GM21786 (cell line): ENCODE results near the gene ANGPT4.

ENCODE experiments used
- ATAC-seq: cut with Tn5 transposase; IDR thresholded peaks from one replicate; pipeline ENCODE4 v1.9.1; 2021; ENCODE audit not compliant: unreplicated experiment

The ANGPT4 gene

DNA sequence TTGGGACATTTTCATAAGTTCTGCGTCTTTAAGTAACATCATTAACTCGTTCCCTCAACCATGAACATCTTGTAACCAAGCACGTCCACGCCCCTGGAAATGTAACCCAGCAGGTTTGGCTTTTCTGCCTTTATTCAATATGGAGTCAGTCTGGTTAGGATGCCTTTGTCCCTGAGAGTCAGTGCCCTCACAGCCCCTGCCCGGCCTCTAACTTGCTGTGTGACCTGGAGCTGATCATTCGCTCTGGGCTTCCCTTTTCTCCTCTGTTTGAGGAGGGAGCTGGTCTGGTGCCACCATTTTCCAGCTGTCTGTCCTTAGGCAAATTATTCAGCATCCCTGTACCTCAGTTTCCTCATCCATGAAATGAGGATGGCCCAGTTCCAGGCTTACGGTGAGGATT lies 26.5 kb upstream of the ANGPT4 start:
- ATAC-seq: no peak

DNA sequence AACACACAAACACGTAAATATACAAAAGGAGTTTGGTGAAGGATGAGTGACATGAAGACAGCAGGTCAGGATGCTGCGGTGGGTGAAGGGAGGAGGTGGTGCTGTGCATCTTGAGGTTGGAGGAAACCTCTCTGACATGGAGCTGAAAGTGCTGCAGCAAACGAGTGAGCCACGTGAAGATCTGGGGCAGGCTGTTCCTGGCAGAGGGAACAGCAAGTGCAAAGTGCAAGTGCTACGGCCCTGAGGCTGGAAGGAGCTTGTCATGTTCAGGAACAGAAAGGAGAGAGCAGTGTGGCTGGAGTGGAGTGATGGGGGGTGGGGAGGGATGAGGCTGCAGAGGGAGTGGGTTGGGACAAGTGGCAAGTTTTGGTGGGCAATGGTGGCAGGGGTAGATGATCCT lies 24.8 kb upstream of the ANGPT4 start:
- no peak for ATAC-seq

DNA sequence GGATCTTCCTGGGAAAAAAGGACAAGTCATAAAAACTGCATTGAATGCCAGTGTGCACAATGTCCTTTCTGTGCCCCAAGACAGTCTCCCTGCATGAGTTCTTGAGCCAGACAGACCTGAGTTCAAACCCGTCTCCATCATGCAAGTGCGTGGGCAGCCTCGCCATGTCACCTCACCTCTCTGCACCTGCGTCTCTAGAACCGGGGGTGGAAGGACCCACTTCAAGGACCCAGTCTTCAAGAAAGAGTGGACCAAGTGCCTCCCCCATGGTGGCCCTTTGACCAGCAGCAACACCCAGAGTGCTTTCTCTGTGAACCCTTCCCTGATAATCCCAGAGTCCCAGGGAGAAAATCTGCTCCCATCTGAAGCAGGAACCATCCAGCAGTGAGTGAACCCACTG lies 23.5 kb upstream of the ANGPT4 start:
- no peak for ATAC-seq

DNA sequence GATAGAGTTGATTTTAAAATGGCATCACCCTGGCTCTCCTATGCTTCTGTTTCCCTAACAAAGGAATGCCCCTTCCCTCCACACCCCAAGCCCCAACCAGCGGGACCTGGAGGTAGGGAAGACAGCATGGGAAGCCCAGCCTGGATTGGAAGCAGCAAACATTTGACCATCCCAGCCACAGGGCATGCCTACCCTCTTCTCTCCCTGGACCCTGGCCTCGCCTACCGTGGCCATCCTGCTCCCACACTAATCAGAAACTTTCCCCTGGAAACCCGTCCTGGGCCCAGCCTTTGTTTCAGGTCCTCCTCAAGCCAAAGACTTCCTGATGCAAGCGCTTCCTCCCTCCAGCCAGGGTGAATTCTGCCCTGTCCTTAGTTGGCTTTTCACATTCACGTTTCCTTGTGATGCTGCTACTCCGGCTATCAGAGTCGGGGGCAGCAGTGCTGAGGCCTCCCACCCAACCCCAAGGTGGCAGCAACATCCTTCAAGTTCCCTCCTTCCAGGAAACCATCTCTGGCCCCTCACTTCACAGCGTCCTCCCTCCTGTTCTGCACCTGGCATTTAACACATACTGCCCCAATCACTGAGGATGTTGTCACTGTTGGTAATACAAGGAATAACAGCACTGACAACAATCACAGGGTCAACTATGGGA lies 18.2 kb upstream of the ANGPT4 start:
- ATAC-seq: no peak

DNA sequence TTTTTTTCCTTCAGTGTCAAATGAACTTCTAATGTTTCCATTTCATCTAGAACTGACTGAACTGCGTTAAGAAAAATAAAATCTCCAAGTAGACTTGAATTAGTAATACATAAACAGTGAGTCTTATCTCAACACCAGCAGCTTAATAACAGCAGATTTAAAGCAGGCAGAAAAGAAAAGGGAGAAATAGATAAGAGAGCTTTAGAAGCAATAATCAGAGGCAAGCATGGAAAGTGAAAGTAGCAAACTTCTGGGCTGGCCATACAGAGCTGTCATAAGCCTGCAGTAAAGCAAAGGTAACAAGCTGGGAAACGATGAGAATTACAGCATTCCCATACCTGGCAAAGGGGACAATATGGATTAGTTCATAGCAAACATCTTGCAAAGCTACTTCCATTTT lies 16.9 kb upstream of the ANGPT4 start:
- no peak for ATAC-seq

DNA sequence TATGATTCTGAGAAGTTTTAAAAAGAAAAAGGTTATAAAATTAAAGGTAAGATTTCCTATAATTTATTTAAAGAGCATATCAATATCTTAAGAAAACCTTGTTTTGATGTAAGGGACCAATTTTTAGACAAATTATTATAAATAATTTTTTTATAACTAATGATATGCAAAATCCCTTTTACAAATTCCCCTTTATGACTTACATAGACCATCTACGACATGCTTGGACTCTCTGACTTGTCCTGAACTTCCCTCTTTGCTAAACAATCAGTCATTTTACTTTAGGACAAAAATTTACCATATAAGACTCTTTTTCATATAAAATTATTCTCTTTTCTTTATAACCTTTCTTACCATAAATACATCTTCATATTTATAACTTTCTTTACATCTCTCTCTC lies 15.3 kb upstream of the ANGPT4 start:
- ATAC-seq: no peak

DNA sequence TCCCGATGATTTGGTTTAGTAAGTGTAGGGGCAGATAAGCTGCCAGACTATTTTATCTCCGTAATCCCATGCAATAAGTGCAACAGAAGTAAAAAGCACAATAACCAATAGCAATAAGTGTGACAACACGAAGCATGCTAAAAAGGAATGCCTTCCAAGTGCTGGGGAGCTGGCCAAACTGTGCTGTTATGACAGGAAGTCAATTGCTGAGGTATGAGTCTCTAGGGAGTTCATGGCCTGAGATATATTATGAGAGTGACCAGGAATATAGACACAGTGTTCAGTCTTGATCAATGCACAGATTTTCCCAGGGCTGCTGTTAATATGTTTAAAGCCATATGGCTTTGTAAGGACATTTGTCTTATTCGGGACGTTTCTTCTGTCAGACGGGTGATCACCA lies 10.5 kb upstream of the ANGPT4 start:
- no peak for ATAC-seq

DNA sequence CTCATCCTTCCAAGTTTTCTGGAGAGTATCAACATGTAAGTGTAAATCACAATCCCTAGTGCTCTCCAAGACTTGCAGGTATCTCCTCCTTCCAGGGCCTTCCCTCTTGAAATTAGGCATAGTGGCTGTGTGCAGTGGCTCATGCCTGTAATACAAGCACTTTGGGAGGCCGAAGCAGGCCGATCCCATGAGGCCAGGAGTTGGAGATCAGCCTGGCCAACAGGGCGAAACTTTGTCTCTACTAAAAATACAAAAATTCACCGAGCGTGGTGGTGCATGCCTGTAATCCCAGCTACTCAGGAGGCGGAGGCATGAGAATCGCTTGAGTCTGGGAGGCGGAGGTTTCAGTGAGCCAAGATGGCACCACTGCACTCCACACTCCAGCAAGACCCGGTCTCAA lies 9.4 kb upstream of the ANGPT4 start:
- no peak for ATAC-seq

DNA sequence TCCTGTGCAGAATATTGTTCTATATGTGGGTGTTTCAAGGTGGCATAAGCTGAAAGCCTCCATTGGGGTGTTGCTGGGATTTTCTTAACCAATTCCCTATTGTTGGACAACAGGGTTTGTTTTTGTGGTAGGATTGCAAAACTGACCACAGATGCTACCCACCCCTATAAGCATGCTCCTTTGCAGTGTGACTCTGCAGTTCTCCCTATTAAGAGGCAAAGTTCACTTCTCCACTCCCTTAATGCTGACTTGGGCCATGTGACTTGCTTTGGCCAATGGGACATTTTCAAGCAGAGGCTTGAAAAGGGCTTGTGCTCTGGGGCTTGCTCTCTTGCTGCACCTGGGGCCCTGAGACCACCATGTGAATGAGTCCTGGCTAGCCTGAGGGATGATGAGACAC lies 8.5 kb upstream of the ANGPT4 start:
- no peak for ATAC-seq

DNA sequence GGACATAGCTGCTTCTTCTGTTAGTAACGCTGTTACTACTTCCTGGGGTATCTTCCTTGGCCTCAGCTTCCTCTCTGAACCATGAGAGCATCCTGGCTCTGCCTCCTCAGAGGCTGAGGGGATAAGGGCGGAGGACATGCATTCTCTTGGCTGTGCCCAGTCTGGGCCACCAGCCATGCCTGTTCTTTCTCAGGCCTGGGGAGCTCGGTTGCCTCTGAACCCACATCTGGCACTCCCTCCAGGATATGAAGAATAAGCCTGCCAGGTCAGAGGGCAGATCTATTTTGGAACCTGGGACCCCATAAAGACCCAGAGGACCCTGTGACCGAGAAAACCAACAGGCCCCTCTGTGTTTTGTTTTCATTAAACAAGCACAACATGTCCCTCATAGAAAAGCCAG lies 6.6 kb upstream of the ANGPT4 start:
- no peak for ATAC-seq

DNA sequence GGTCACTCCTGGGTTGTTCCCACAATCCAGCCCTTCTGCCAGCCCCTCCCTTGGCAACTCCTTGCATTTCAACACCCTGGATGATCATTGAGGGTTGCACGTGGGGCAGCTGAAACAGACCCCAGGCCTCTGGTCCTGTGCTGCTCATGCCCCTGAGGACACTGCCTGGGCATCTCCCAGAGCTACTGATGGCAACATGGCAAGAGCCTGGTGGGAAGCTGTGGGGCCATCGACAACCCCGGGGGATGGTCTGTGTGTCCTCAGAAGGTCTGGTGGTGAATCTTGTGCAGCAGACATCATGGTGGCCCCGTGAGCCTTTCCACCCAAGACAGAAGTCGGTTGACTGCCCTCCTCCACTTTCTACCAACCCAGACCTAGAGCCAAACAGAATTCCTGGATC lies 4.9 kb upstream of the ANGPT4 start:
- no peak for ATAC-seq

DNA sequence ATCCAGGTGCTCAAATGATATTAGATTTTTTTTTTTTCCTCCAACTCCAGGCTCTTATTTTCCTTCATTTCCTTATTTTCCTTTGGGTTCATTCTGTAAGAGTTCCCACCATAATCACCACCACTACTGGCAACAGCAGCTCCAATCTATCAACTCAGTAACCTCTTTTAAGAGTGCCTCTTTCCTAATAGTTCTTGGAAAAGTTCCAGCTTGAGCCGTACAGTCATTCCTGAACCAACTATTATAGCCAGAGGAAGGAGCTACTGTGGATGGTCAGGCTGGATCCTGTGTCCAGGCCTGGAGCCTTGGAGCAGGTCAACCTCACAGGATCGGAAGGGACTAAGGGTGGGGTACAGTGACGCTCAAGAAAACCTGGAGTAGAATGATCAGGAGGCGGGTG lies 4.2 kb upstream of the ANGPT4 start:
- no peak for ATAC-seq

DNA sequence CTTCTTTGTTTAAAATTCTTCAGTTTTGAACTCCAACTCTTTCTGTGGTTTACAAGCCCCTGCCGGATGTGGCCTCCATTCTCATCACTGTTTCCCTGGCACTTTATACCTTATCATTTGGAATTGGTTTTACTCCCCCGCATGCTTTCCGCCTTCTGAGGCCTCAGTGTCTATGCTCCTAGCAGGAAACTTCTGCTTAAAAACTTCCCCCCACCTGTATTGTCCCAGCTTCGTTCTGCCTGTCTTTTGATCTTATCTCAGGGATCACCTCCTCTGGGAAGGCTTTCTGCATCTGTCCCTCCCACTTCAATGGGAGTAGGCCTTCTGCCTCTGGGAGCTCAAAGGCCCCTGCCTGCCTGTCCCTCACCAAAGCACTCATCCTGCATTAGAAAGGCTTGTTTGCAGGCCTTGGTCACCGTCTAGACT lies 3.4 kb upstream of the ANGPT4 start:
- no peak for ATAC-seq

DNA sequence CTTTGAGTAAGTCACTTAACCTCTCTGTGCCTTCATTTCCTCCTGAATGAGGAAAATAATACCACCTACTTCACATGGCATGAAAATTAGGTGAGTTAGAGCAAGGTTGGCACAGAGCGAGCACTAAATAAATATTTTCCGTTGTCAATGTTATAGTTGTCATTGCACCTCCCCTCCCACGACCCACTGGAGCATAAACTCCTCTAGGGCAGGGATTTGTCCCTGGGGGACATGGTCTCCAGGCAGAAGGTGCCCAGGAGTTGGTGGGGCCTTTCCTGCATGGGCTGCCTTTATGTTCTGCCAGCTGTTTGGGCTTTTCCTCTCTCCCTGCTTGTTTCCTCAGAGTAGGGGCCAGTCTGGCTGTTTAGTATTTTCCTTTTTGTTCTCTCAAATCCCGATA lies 1.3 kb upstream of the ANGPT4 start:
- no peak for ATAC-seq

DNA sequence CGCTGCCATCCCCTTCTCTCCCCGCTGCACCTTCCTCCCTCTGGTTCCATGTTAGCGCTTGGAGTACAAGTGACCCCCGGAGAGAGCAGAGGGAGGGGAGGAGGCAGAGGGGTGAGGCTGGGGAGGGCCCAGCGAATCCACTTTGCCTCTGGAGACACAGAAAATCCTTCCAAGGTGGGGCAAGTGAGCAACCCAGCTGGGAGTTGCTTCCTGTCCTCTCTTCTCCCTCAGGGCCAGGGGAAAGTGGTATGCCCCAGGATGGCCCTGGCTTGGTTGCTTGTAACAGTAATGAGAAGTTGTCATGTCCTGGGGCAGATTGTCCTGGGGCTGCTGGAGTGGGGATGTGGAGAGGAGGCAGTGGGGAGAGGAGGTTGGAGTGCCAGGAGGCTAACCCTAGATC lies 691 bp upstream of the ANGPT4 start:
- ATAC-seq: no peak

DNA sequence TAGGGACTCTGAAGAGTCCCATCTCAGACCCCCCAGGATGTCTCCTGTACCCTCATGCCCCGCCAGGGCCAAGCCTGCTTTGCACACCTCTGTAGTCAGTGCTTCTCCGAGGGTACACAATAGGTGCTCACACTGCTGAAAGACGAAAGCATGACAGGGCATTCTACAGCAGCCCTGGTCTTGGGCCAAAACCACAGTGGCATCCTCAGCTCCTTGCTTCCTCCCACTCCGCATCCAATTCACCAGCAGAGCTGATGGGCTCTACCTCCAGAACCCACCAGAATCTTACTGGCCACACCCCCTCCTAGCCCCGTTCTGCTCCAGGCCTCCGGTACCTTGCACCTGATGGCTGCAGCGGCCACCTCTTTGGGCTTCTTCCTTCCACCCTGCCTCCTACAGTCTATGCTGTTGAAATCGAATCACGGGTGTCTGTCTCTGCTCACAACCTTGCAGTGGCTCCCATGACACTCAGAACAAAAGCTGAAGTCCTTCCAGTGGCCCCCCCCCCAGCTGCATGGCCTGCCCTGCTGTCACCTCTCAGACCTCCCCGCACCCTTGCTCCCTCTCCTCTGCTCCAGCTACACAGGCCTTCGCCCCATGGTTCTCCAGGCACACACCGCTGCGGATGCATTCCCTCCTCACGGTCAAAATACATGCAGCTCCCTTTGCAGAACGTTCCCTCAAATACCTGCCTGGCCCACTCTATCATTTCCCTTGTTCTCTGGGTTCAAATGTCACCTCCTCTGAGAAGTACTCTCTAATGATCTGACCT lies 1.2 kb downstream of the ANGPT4 start:
- no peak for ATAC-seq

DNA sequence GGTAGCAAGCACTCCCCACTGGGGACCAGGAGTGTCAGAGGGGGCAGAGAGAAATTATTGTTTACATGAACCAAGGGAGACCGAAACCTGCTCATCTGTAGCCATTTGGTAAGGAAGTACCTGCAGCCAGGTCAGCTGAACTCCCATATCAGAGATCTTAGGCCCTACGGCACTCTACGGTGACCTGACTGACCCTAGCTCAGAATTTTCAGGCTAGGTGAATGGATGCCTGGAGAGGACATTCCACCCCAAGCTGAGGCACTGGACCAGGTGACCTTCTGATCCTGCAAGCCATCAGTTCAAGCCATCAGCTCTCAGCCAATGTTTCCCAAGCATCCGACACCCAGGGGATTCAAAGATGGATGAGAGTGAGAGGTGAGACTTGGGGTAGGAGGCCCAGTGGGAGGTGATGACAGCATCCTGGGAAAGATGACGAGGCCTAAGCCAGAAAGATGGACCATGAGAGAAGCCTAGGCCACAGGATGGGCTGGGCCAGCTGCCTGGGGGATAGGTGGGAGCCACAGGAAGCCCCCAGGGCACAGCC lies 2.8 kb downstream of the ANGPT4 start:
- ATAC-seq: no peak

DNA sequence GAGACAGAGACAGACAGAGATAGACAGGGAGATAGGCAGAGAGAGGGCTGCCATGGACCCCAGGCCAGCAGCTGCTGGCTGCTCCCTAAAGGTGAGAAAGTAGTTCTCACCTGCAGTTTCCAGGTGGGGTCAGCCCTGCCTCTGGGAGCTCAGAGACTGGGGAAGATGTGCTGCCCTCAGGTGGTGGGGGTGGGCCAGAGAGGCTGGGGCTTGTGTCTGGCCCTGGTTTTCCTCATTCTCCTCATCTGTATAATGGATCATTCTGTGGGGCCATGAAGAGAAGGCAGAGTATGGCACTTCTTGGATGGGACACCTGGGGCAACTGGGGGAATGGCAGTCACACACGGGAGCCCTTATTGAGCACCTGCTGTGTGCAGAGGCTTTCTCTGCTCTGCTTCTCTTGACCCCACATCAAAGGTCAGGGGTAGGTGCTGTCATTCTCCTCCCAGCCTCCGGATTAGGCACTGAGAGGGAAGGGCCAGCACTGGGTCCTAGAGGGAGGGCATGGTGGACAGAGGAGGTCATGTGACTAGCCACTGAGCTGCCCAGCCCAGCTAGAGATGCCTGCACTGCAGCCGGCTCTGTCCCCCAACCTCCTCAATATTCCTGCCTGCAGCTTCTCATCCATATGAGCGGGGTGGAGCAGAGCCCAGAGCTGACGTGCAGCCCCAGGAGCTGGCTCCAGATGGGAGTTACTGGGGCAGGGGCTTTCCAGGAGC lies 4.1 kb downstream of the ANGPT4 start:
- ATAC-seq: no peak

DNA sequence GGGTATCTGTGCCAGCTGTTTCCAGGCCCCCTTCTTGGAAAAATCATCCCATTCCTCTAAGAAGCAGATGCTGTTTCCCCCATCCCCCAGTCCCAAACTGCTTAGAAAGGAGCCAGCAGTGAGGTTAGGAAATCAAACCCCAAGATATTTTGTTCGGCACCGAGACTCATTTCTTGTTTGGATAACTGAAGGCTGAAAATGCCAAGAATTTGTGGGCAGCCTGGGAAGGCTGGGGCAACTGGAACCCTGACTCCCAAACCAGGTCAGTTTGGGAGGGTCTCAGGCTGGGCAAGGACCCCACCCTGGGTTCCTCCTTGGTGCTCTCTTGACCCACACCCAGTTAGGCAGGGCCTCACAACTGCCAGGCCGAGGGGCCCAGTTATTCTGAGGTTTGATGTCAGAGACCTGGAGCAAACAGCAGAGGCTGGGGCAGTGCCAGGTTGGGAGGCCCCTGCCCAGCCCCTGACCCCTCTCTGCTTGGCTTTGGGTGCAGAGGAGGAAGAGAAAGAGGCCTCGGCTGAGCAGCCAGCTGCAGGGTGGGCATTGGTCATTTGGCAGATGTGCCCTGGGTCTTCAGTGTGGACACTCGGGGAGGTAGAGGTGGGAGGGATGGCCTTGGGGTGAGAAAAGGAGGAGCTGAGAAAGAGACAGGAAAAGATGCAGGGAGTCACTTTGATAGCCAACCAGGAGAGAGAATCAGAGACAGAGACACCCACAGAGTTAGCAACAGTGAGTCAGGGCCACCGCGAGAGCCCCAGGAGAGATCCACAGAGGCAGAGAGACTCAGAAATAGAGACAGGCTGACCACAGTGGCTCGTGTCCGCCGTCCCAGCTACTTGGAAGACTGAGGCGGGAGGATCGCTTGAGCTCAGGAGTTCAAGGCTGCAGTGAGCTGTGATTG lies 5.0 kb downstream of the ANGPT4 start:
- no peak for ATAC-seq

DNA sequence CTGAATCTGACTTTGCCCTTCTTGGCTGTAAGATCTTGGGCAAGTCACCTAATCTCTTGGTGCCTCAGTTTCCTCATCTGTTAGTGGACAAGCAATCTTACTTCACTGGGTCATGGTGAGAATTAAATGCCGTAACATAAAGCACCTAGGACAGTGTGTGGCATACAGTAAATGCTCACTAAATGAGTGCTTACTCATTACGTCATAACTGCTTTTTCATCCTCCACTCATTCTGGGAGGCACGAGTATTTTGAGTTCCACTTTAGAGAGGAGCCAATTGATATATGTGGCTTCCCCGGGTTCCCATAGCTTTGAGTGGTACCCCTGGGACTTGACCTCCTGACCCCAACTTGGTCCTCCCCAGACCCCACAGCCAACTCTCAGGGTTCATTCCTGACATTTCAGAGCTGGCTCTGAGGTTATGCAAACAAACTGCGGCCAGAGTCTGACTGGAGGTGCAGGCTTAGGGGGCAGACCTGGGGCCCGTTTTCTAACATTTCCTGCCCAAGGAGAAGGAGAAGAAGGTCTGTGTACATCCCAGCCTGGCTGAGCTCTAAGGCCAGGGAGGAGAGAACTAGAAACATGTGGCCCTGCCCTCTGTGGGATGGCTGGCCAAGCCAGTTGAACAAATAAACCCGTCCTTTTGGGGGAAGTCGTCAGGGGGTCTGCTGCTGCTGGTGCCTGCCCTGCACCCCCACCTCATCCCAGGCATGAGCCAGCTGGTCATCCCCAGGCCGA lies 5.8 kb downstream of the ANGPT4 start:
- no peak for ATAC-seq
